Right hindlimb (tissue), 1 donor: ENCODE measurements around the gene POLR2C.
A peak's percentile ranks its signal among the peaks of the same experiment; 100 is the strongest.

ENCODE experiments used
- DNase-seq: peaks from one replicate; pipeline ENCODE4 v3.0.0-alpha.2; 2018

The POLR2C gene

GRCh38 chr16:57504491-57504890, 42.0 kb downstream of the POLR2C start:
- DNase-seq: no peak

GRCh38 chr16:57505169-57505568, 42.7 kb downstream of the POLR2C start:
- DNase-seq: no peak

- no peak for DNase-seq
Measured at GRCh38 chr16:57507136-57508034, 44.9 kb downstream of the POLR2C start.

- DNase-seq: no peak
Measured at GRCh38 chr16:57508035-57508425, 45.6 kb downstream of the POLR2C start.

GRCh38 chr16:57509231-57509923, 46.9 kb downstream of the POLR2C start:
- no peak for DNase-seq

- DNase-seq: no peak
Measured at GRCh38 chr16:57510016-57510871, 47.8 kb downstream of the POLR2C start.

- DNase-seq: no peak
Measured at GRCh38 chr16:57512296-57513001, 50.0 kb downstream of the POLR2C start.

GRCh38 chr16:57513371-57514102, 51.1 kb downstream of the POLR2C start:
- DNase-seq: no peak

GRCh38 chr16:57514371-57514770, 51.9 kb downstream of the POLR2C start:
- no peak for DNase-seq

- DNase-seq: no peak
Measured at GRCh38 chr16:57514791-57515600, 52.5 kb downstream of the POLR2C start.

GRCh38 chr16:57516176-57516725, 53.8 kb downstream of the POLR2C start:
- DNase-seq: no peak

- no peak for DNase-seq
Measured at GRCh38 chr16:57516773-57517172, 54.3 kb downstream of the POLR2C start.

- no peak for DNase-seq
Measured at GRCh38 chr16:57517397-57518367, 55.2 kb downstream of the POLR2C start.

- no peak for DNase-seq
Measured at GRCh38 chr16:57518520-57518919, 56.0 kb downstream of the POLR2C start.

- DNase-seq: no peak
Measured at GRCh38 chr16:57518922-57519321, 56.4 kb downstream of the POLR2C start.

- DNase-seq: peak; percentile 87
Measured at GRCh38 chr16:57519796-57520360, 57.4 kb downstream of the POLR2C start.
